Right forelimb (tissue), 1 donor: ENCODE results near the gene PCNX3.
A peak's percentile ranks its signal among the peaks of the same experiment; 100 is the strongest.

Experiments used
- DNase-seq: peaks from one replicate; pipeline ENCODE4 v3.0.0-alpha.2; 2018

The PCNX3 gene

DNA sequence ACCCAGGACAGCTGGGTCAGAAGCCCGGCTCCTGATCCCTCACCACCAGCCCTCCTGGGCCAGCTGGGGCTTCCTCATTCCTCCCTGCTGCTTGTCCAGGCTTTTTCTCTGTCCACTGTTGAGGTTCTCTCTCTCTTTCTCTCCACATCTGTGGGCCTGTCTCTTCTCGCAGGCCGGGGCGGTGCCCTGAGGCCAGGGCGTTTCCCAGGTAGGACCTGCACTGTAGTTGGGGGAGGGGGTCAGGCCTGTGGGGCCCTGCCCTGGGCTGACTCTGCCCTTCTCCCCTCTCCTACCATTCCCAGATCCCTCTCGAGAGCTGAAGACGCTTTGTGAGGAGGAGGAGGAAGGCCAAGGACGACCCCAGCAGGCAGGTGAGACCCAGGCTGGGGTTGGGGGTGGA, 34.8 kb upstream of the PCNX3 start:
- DNase-seq, result no peak

DNA sequence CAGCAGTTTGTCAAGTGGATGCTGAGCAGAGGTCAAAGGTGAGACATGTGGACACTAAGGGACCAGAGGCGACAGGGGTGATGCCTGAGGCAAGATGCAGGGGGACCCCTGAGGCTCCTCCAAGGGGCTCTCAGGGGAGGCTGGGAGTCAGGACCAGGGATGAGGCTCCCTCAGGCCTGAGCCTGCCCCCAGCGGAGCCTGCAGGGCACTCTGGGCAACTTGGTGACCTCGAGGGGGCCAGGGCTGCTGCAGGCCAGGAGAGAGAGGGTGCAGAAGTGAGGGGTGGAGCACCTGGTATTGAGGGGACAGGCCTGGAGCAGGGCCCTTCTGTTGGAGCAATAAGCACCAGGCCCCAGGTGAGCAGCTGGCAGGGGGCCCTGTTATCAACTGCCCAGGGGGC, 33.6 kb upstream of the PCNX3 start:
- no peak for DNase-seq

GRCh38 chr11:65583589-65583988, 32.0 kb upstream of the PCNX3 start:
- DNase-seq, result no peak

GRCh38 chr11:65584106-65584505, 31.5 kb upstream of the PCNX3 start:
- peak; percentile 57 for DNase-seq

GRCh38 chr11:65584723-65585171, 30.8 kb upstream of the PCNX3 start:
- DNase-seq, result peak; percentile 56

GRCh38 chr11:65585396-65586246, 30.0 kb upstream of the PCNX3 start:
- DNase-seq, result no peak

DNA sequence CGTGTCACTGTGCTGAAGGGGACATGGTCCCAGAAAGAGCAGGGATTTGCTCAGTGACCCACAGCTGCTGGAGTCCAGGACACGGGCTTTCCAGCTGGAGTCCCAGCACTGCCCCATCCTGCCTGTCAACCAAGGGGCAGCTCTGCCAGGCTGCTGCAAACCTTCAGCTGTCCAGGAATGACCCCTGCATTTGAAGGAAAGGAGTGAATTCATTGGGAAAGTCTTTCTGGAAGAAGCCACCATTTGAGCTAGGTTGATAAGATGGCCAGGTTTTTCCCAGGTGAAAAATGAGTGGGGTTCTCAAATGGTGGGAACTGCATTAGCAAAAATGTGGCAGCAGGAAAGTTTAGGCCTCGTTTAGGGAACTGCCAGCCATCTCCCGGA, 29.3 kb upstream of the PCNX3 start:
- DNase-seq, result no peak

GRCh38 chr11:65586676-65587075, 28.9 kb upstream of the PCNX3 start:
- DNase-seq, result no peak

GRCh38 chr11:65588199-65589054, 27.1 kb upstream of the PCNX3 start:
- DNase-seq, result no peak

DNA sequence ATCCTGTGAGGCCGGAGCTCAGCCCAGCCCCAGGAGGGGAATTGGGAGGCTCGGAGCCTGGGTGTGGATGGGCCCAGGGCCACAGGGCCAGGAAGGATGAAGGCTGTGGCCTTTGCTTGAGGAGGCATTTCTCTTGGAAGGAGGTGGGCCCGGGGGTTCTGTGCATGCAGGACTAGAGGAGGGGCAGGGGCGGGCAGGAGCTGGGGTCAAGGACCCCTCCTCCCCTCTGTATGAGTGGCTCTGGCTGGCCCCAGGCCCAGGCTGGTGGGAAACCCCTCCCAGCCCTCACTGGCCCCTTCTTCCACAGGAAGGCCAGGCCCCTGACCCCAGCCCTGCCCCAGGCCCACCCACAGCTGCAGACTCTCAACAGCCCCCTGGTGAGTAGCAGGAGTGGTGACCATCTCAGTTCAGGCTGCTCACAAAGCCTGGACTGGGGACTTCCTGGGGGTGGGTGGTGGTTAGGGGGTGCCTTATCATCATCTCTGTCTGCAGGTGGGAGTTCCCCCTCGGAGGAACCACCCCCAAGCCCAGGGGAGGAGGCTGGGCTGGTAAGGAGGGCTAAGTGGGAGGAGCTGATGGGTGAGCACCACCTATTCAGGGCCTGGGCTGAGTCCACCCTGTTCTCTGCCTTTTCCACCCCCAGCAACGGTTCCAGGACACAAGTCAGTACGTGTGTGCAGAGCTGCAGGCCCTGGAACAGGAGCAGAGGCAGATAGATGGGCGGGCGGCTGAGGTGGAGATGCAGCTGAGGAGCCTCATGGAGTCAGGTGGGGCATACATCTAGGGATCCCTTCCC, 25.9 kb upstream of the PCNX3 start:
- no peak for DNase-seq

GRCh38 chr11:65590240-65590738, 25.3 kb upstream of the PCNX3 start:
- DNase-seq, result peak; percentile 83

DNA sequence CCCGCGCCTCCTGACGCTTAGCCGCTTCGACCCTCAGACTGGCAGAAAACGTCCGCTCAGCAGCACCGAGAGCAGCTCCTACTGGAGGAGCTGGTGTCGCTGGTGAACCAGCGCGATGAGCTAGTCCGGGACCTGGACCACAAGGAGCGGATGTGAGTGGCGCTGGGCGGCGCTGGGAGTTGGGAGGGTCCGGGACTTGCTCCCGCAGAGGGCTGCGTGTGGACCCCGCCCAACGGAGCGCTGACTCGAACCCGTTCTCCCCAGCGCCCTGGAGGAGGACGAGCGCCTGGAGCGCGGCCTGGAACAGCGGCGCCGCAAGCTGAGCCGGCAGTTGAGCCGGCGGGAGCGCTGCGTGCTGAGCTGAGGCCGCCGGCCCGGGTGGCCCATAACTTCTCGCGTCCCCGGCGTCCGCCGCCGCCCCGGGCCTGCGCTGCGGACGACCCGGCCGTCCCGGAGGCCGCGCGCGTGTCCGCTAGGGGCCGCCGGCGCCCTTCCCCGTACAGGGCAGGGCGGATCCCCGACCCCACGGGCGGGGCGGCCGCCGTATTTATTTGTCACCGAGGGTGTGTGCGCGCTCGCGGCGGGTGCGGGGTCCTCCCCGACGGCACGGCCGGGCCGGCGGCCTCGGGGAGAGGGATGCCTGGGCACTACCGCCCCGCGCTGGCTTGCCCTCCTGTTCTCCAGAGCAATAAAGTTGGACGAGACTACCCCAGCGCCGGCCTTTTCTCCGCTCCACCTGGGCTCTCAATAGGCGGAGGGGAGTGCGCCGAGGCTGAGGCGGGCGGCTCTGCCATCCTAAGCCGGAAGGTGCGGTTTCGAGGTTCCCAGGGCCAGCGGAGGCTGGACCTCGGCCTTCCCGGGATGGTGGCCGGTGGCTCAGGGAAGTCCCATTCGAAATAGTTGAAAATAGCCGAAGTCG, 23.4 kb upstream of the PCNX3 start:
- peak; percentile 68 for DNase-seq

GRCh38 chr11:65592858-65593517, 22.6 kb upstream of the PCNX3 start:
- DNase-seq, result no peak

DNA sequence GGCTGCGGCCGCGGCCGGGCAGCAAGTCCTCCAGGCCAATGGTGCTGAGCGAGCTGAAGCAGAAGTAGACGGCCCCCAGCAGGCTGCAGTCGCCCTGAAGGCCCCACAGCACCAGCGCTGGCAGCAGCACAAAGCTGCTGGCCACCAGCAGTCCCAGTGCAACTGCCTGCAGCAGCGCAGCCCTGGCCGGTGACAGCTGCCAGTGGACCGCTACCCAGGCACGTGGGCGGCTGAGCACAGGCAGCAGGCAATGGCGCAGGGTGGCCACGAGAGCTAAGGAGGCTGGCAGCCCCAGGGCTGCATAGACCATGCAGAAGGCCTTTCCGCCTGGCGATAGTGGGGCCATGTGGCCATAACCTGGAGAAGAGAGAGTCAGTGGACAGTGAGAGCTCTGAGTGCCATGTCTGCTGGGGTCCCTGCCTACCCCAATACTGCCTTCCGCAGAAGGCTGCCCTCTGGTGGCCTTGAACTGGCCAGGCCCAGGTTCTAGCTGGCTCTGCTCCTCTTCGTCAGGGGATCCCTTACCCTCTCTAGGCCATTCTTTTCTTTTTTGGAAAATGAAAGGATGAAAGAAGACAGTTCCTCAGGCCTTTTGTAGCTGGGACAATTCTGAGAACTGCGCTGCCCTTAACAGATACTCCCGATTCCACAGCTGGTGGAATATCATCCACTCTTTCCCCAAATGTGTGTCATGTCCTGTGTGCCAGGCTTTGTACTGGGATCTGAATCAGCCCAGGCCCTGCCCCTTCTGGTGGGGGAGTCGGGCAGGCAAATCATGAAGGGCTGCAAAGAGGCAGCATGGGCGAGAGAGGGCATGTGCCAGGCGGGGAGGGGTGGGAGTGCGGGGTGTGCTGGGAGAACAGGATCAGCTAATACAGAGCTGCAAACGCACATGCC, 21.8 kb upstream of the PCNX3 start:
- DNase-seq, result no peak

- DNase-seq, result no peak
Observed at GRCh38 chr11:65595131-65595530, 20.4 kb upstream of the PCNX3 start.

DNA sequence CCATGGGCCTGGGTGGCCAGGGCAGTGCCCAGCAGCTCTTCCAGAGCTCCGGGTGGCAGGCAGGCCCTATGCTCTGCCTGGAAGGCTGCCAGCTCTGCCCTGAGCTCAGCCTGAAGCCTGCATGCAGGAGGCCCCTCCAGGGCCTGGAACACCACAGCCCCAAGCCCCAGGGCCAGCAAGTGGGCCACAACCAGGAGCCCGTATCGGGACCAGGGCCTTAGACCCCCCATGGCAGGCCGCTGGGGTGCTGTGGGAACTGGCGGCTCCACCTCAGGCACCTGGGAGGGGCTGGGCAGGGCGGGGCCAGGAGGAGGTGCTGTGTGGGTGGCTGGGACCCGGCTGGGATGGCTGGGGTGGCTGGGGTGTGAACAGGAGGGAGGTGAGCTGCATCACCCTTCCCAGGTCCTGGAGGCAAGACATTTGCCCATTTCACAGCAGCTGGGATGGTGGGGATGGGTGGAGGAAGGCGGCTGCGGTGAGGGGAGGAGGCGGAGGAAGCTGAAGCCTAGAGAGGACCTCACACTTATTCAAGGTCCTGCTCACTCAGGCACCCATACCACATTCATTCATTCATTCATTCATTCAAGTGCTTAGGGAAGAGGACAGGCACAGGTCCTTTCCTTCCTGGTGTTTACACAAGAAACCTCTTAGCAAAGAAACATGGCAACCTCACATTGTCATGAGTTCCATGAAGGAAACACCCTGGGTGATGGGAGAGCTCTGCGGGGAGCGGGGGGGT, 19.9 kb upstream of the PCNX3 start, which contains the start of gene KCNK7:
Gene KCNK7, minus strand, starts transcription at position 258 of the 739 bp plus-strand sequence. Its CDS starts 28 bp downstream, at position 230.
- DNase-seq, result no peak

DNA sequence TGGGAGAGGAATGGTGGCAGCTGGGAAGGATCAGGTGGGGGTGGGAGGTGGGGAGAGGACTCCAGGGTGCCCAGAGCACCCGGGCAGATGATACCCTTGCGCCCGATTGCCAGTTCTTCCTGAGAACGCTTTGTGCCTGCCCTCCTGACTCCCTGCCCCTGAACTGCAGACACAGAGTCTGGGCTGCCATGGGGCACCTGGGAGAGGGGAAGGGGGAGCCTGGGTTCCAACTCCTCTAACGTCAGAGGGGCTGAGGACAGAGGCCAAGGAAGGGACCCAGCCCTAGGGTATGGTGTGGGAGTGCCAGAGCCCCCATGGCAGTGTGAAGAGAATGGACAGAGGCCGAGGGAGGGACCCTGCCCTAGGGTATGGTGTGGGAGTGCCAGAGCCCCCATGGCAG, 19.1 kb upstream of the PCNX3 start:
- no peak for DNase-seq

DNA sequence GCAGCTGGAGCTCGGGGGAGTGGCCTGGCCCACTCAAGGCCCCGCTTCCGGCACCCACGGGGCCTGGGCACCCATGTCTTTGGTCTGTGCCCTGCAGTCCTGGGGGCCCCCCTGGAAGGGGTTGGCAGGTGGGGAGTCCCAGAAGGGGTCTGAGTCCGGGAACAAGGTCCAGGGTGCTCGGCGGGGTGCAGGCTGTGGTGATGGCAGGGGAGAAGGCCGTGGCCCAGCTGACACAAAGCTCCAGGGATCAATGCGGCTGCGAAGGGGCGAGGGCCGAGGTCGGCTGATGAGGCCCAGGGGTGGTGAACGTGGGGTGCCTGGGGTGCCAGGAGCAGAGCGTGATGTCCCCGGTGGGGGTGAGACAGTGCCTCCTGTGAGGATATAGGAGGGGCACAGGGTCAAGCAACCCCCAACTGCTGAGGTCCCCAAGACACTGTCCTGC, 17.3 kb upstream of the PCNX3 start:
- DNase-seq, result no peak
